ENCODE data around the gene ARHGAP25. TPM values are rescaled to one million over a fixed set of nuclear protein-coding genes. Genes with fewer than 3 reads are reported as not detected.
"Not testable (repeated sequence)": the region's sequence is repeated elsewhere in the genome, so short reads cannot be mapped to it uniquely, and the experiment has no call there.

Gene ARHGAP25
- total RNA-seq, 8 experiments from 2014 or later = 0.22 to 4.7 (median 2.2) TPM; not detected in 1

- Histone ChIP-seq H3K4me3 (no peak overlapping the region), H3K27ac (no peak overlapping the region), H3K4me1 (replicated peaks in 1 of 2) (no peaks in the 10 kb centered on the region)
- WGBS, 10 experiments = 0 to 93% (median 44%) methylated on average over 1 to 2 of the region's 3 CpGs
- peak in 2 of 8 experiments; percentile 52 to 75 for ATAC-seq (replicated peaks in 6 of 8)
- in situ Hi-C loops (cut with MboI; ENCODE audit: low pct_unique_long_range_greater_than_20kb in 2 of 9, low sequenced_read_pairs in 9 of 9, unreplicated experiment in 9 of 9) = no loop called here
Measured at GRCh38 chr2:68796295-68796905, 61.8 kb downstream of the ARHGAP25 start.

GRCh38 chr2:68798569-68798968 lies 64.0 kb downstream of the ARHGAP25 start:
- H3K27ac ChIP-seq = no peak overlapping the region
- no peak for ATAC-seq (replicated peaks in 6 of 8)
- no peak overlapping the region for H3K4me3 ChIP-seq
- in situ Hi-C loops (cut with MboI; ENCODE audit: low pct_unique_long_range_greater_than_20kb in 2 of 9, low sequenced_read_pairs in 9 of 9, unreplicated experiment in 9 of 9) = no loop called here
- no peaks in the 10 kb centered on the region for H3K4me1 ChIP-seq (replicated peaks in 1 of 2)

- Histone ChIP-seq H3K4me1 (replicated peaks in 1 of 2) (no peaks in the 10 kb centered on the region), H3K4me3 (no peak overlapping the region), H3K27ac (peak overlapping the region in 1 of 2 donors; percentile 33)
- in situ Hi-C loops (cut with MboI; ENCODE audit: low pct_unique_long_range_greater_than_20kb in 2 of 9, low sequenced_read_pairs in 9 of 9, unreplicated experiment in 9 of 9) = no loop called here
- peak in 2 of 8 experiments; percentile 39 to 91 for ATAC-seq (replicated peaks in 6 of 8)
- WGBS, 10 experiments = 0 to 92% (median 74%) methylated on average over 1 to 8 of the region's 14 CpGs; no CpG with 5 or more reads in 4 of the 10 experiments
Measured at GRCh38 chr2:68799140-68800026, 64.8 kb downstream of the ARHGAP25 start.

- in situ Hi-C loops (cut with MboI; ENCODE audit: low pct_unique_long_range_greater_than_20kb in 2 of 9, low sequenced_read_pairs in 9 of 9, unreplicated experiment in 9 of 9) = no loop called here
- WGBS, 10 experiments = 40 to 80% (median 70%) methylated on average over 1 to 2 of the region's 4 CpGs; no CpG with 5 or more reads in 5 of the 10 experiments
- ATAC-seq (replicated peaks in 6 of 8) = peak in 1 of 8 experiments; percentile 22
Measured at GRCh38 chr2:68800027-68800401, 65.4 kb downstream of the ARHGAP25 start.

GRCh38 chr2:68800517-68800916 lies 65.9 kb downstream of the ARHGAP25 start:
- no peak for ATAC-seq (replicated peaks in 6 of 8)
- Histone ChIP-seq H3K4me1 (replicated peaks in 1 of 2) (no peaks in the 10 kb centered on the region), H3K27ac (no peak overlapping the region), H3K4me3 (no peak overlapping the region)
- in situ Hi-C loops (cut with MboI; ENCODE audit: low pct_unique_long_range_greater_than_20kb in 2 of 9, low sequenced_read_pairs in 9 of 9, unreplicated experiment in 9 of 9) = no loop called here
- 20 to 100% (median 80%) methylated on average over 1 to 2 of the region's 2 CpGs; no CpG with 5 or more reads in 1 of the 10 experiments for WGBS, 10 experiments

More at GRCh38 chr2:68800027-68800401, 65.4 kb downstream of the ARHGAP25 start:
- Histone ChIP-seq H3K4me1 (replicated peaks in 1 of 2) (no peaks in the 10 kb centered on the region), H3K27ac (no peak overlapping the region), H3K4me3 (no peak overlapping the region)

GRCh38 chr2:68802161-68802560 lies 67.5 kb downstream of the ARHGAP25 start:
- H3K4me3 ChIP-seq; H3K4me1 ChIP-seq (replicated peaks in 1 of 2); H3K27ac ChIP-seq; ATAC-seq (replicated peaks in 6 of 8); in situ Hi-C loops (cut with MboI; ENCODE audit: low pct_unique_long_range_greater_than_20kb in 2 of 9, low sequenced_read_pairs in 9 of 9, unreplicated experiment in 9 of 9): not testable (repeated sequence)
- 57 to 100% (median 83%) methylated on average over 1 to 9 of the region's 9 CpGs for WGBS, 10 experiments

- in situ Hi-C loops (cut with MboI; ENCODE audit: low pct_unique_long_range_greater_than_20kb in 2 of 9, low sequenced_read_pairs in 9 of 9, unreplicated experiment in 9 of 9) = no loop called here
- Histone ChIP-seq H3K4me3 (no peak overlapping the region), H3K4me1 (replicated peaks in 1 of 2) (peaks cover 0 to 3% of the 10 kb centered on the region in 2 donors), H3K27ac (no peak overlapping the region)
- WGBS, 10 experiments = 75 to 100% (median 87%) methylated on average over 1 to 4 of the region's 4 CpGs; no CpG with 5 or more reads in 5 of the 10 experiments
- no peak for ATAC-seq (replicated peaks in 6 of 8)
Measured at GRCh38 chr2:68805025-68805424, 70.4 kb downstream of the ARHGAP25 start.

- Histone ChIP-seq H3K27ac (no peak overlapping the region), H3K4me1 (replicated peaks in 1 of 2) (peaks cover 0 to 3% of the 10 kb centered on the region in 2 donors), H3K4me3 (no peak overlapping the region)
- ATAC-seq (replicated peaks in 6 of 8) = peak; percentile 36 to 86 (median 81)
- 8 to 100% (median 87%) methylated on average over 1 to 12 of the region's 12 CpGs for WGBS, 10 experiments
- in situ Hi-C loops (cut with MboI; ENCODE audit: low pct_unique_long_range_greater_than_20kb in 2 of 9, low sequenced_read_pairs in 9 of 9, unreplicated experiment in 9 of 9) = no loop called here
Measured at GRCh38 chr2:68806511-68807109, 72.0 kb downstream of the ARHGAP25 start.

GRCh38 chr2:68807821-68808266 lies 73.2 kb downstream of the ARHGAP25 start:
- no peak overlapping the region for H3K27ac ChIP-seq
- H3K4me3 ChIP-seq = no peak overlapping the region
- 75 to 83% methylated on average over 5 to 6 of the region's 6 CpGs; no CpG with 5 or more reads in 8 of the 10 experiments for whole genome bisulfite sequencing, 10 experiments
- in situ Hi-C loops (cut with MboI; ENCODE audit: low pct_unique_long_range_greater_than_20kb in 2 of 9, low sequenced_read_pairs in 9 of 9, unreplicated experiment in 9 of 9) = no loop called here
- H3K4me1 ChIP-seq (replicated peaks in 1 of 2) = peaks cover 0 to 3% of the 10 kb centered on the region in 2 donors
- peak in 2 of 8 experiments; percentile 19 to 34 for ATAC-seq (replicated peaks in 6 of 8)

GRCh38 chr2:68809324-68810240 lies 75.0 kb downstream of the ARHGAP25 start:
- peak in 1 of 8 experiments; percentile 16 for ATAC-seq (replicated peaks in 6 of 8)

GRCh38 chr2:68811364-68811763 lies 76.8 kb downstream of the ARHGAP25 start:
- WGBS, 10 experiments = 0 to 83% (median 79%) methylated on average over 1 to 2 of the region's 2 CpGs; no CpG with 5 or more reads in 2 of the 10 experiments
- H3K4me3 ChIP-seq = no peak overlapping the region
- in situ Hi-C loops (cut with MboI; ENCODE audit: low pct_unique_long_range_greater_than_20kb in 2 of 9, low sequenced_read_pairs in 9 of 9, unreplicated experiment in 9 of 9) = no loop called here
- ATAC-seq (replicated peaks in 6 of 8) = peak in 1 of 8 experiments; percentile 8
- H3K27ac ChIP-seq = no peak overlapping the region
- H3K4me1 ChIP-seq (replicated peaks in 1 of 2) = peaks cover 0 to 3% of the 10 kb centered on the region in 2 donors

More at GRCh38 chr2:68809324-68810240, 75.0 kb downstream of the ARHGAP25 start:
- Histone ChIP-seq H3K4me3 (no peak overlapping the region), H3K4me1 (replicated peaks in 1 of 2) (peaks cover 0 to 3% of the 10 kb centered on the region in 2 donors), H3K27ac (no peak overlapping the region)
- WGBS, 10 experiments = 0 to 100% (median 80%) methylated on average over 1 to 2 of the region's 2 CpGs; no CpG with 5 or more reads in 1 of the 10 experiments
- in situ Hi-C loops (cut with MboI; ENCODE audit: low pct_unique_long_range_greater_than_20kb in 2 of 9, low sequenced_read_pairs in 9 of 9, unreplicated experiment in 9 of 9) = no loop called here

- peak in 1 of 8 experiments; percentile 90 for ATAC-seq (replicated peaks in 6 of 8)
- WGBS, 10 experiments = 33 to 92% (median 73%) methylated on average over 1 to 5 of the region's 6 CpGs; no CpG with 5 or more reads in 2 of the 10 experiments
- no peaks in the 10 kb centered on the region for H3K4me1 ChIP-seq (replicated peaks in 1 of 2)
- H3K27ac ChIP-seq = no peak overlapping the region
- H3K4me3 ChIP-seq = no peak overlapping the region
- in situ Hi-C loops (cut with MboI; ENCODE audit: low pct_unique_long_range_greater_than_20kb in 2 of 9, low sequenced_read_pairs in 9 of 9, unreplicated experiment in 9 of 9) = no loop called here
Measured at GRCh38 chr2:68812251-68812650, 77.6 kb downstream of the ARHGAP25 start.
